ENCODE results near the gene GRSF1. TPM values are rescaled to one million over a fixed set of nuclear protein-coding genes. Genes with fewer than 3 reads are reported as not detected.

The GRSF1 gene
- polyA plus RNA-seq, 1 experiment = 120 TPM

GRCh38 chr4:70808151-70808550 lies 31.5 kb downstream of the GRSF1 start:
- no peak for DNase-seq (ENCODE audit: low read depth, low spot score)
- no peak overlapping the region for H3K27ac ChIP-seq (ENCODE audit: low read depth, low read length)
- H3K4me3 ChIP-seq (ENCODE audit: low read depth, low read length) = no peak overlapping the region
- CTCF ChIA-PET = interaction anchor here (1.3 kb wide), 1 partner anchor 156 kb away, joined by 3 read pairs; no protein-coding TSS in a partner anchor
- H3K27me3 ChIP-seq (ENCODE audit: control insufficient read depth, insufficient read depth, low read length) = no peaks in the 10 kb centered on the region
- no peaks in the 10 kb centered on the region for H3K9me3 ChIP-seq (ENCODE audit: control insufficient read depth, insufficient read depth, low read length)
- TF ChIP-seq, protein P1, sequence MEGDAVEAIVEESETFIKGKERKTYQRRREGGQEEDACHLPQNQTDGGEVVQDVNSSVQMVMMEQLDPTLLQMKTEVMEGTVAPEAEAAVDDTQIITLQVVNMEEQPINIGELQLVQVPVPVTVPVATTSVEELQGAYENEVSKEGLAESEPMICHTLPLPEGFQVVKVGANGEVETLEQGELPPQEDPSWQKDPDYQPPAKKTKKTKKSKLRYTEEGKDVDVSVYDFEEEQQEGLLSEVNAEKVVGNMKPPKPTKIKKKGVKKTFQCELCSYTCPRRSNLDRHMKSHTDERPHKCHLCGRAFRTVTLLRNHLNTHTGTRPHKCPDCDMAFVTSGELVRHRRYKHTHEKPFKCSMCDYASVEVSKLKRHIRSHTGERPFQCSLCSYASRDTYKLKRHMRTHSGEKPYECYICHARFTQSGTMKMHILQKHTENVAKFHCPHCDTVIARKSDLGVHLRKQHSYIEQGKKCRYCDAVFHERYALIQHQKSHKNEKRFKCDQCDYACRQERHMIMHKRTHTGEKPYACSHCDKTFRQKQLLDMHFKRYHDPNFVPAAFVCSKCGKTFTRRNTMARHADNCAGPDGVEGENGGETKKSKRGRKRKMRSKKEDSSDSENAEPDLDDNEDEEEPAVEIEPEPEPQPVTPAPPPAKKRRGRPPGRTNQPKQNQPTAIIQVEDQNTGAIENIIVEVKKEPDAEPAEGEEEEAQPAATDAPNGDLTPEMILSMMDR (IDR thresholded peaks at IDR 0.05; ENCODE audit: low read depth, low read length) = no peak
- POLR2A ChIA-PET = interaction anchor here (0.6 kb wide), 2 partner anchors 92 to 325 kb away, joined by 3 read pairs; no protein-coding TSS in a partner anchor

DNA sequence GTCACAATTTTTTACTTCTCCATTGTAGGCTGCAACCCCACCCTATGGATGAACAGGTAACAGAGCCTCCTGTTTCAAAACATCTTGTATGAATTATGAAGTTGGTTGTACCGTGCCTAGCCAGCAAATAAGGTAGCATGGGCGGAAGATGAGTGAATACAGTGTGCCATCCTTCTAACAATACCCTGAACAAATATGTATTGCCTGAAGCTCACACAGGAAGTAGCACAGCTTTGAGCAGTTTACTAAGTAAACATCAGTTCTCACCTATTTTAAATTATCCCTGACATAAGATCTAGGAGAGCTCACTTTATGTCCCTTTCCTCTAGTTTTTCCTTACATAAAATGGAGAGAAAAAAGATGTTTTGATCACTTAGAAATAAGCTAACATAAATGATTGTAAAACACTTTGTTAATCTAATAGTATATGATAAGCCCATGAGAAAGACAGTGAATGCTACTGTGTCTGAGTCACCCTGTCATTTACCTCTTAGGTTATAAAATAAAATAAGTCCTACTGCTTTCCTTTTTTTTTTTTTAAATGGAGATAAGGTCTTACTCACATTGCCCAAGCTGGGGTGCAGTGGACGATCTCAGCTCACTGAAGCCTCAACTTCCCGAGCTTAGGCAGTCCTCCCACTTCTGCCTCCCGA lies 36.6 kb downstream of the GRSF1 start:
- Histone ChIP-seq H3K9me3 (ENCODE audit: control insufficient read depth, insufficient read depth, low read length) (no peaks in the 10 kb centered on the region), H3K27ac (ENCODE audit: low read depth, low read length) (no peak overlapping the region), H3K27me3 (ENCODE audit: control insufficient read depth, insufficient read depth, low read length) (no peaks in the 10 kb centered on the region), H3K4me3 (ENCODE audit: low read depth, low read length) (no peak overlapping the region)
- TF ChIP-seq, protein P1 (IDR thresholded peaks at IDR 0.05; ENCODE audit: low read depth, low read length) = no peak
- POLR2A ChIA-PET = interaction anchor here (0.5 to 0.7 kb wide), 3 partner anchors 11 to 68 kb away, joined by 3 to 5 read pairs (median 3); no protein-coding TSS in a partner anchor
- DNase-seq (ENCODE audit: low read depth, low spot score) = no peak
- CTCF ChIA-PET = interaction anchor here (1.2 to 2.1 kb wide), 3 partner anchors 8 to 207 kb away, joined by 3 to 7 read pairs (median 7); no protein-coding TSS in a partner anchor

DNA sequence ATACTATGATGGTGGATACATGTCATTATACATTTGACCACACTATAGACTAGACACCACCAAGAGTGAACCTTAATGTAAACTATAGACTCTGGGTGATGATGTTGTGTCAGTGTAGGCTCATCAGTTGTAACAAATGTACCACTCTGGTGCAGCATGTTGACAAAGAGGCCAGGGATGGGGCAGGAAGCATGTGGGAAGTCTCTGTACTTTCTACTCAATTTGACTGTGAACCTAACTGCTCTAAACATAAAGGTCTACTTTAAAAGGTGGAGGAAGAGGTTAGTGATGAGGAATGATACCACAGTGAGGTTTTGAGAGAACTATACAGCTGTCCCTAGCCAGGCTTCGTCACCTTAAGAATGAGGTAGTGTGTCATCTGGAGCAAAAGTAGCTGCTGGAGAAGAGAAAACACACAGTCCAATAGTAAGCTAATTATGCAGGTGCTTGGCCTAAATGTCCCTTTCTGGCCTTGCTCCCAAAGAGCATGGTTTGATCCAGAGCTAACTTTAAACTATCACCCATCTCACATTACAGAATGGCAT lies 38.4 kb downstream of the GRSF1 start:
- Histone ChIP-seq H3K27me3 (ENCODE audit: control insufficient read depth, insufficient read depth, low read length) (no peaks in the 10 kb centered on the region), H3K9me3 (ENCODE audit: control insufficient read depth, insufficient read depth, low read length) (no peaks in the 10 kb centered on the region), H3K4me3 (ENCODE audit: low read depth, low read length) (no peak overlapping the region), H3K27ac (ENCODE audit: low read depth, low read length) (no peak overlapping the region)
- TF ChIP-seq, protein P1 (IDR thresholded peaks at IDR 0.05; ENCODE audit: low read depth, low read length) = no peak
- no peak for DNase-seq (ENCODE audit: low read depth, low spot score)
- ChIA-PET CTCF (no interaction called here), POLR2A (interaction anchor here (0.7 kb wide), 1 partner anchor 95 kb away, joined by 3 read pairs; no protein-coding TSS in a partner anchor)

DNA sequence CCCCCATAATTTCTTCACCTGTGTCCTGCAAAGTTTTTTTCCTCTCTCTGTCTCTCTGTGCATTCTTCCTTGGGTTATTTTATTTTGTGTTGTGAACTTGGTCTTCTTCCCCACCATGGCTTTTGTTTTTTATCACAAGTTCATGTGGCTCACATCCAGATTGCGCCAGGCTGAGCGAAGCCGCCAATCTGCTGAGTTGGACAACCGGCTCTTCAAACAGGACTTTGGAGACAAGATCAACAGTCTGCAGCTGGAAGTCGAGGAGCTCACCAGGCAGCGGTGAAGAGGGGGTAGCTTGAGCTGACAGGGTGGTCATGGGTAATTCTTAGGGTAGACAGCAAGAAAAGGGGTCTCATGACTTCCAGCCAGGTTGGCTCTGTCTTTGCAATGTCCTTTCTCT lies 46.1 kb downstream of the GRSF1 start:
- H3K27me3 ChIP-seq (ENCODE audit: control insufficient read depth, insufficient read depth, low read length) = no peaks in the 10 kb centered on the region
- TF ChIP-seq, protein P1 (IDR thresholded peaks at IDR 0.05; ENCODE audit: low read depth, low read length) = no peak
- H3K27ac ChIP-seq (ENCODE audit: low read depth, low read length) = no peak overlapping the region
- H3K4me3 ChIP-seq (ENCODE audit: low read depth, low read length) = no peak overlapping the region
- ChIA-PET CTCF (interaction anchor here (0.7 to 1.4 kb wide), 3 partner anchors 43 to 142 kb away, joined by 3 to 5 read pairs (median 3); no protein-coding TSS in a partner anchor), POLR2A (no interaction called here)
- DNase-seq (ENCODE audit: low read depth, low spot score) = no peak
- H3K9me3 ChIP-seq (ENCODE audit: control insufficient read depth, insufficient read depth, low read length) = no peaks in the 10 kb centered on the region

- no peaks in the 10 kb centered on the region for H3K9me3 ChIP-seq (ENCODE audit: control insufficient read depth, insufficient read depth, low read length)
- TF ChIP-seq, protein P1 (IDR thresholded peaks at IDR 0.05; ENCODE audit: low read depth, low read length) = no peak
- CTCF ChIA-PET = no interaction called here
- DNase-seq (ENCODE audit: low read depth, low spot score) = no peak
- H3K27ac ChIP-seq (ENCODE audit: low read depth, low read length) = no peak overlapping the region
- H3K27me3 ChIP-seq (ENCODE audit: control insufficient read depth, insufficient read depth, low read length) = no peaks in the 10 kb centered on the region
- no peak overlapping the region for H3K4me3 ChIP-seq (ENCODE audit: low read depth, low read length)
- POLR2A ChIA-PET = interaction anchor here (0.7 kb wide), 1 partner anchor 44 kb away, joined by 3 read pairs; no protein-coding TSS in a partner anchor
Observed at GRCh38 chr4:70788733-70789132, 51.0 kb downstream of the GRSF1 start.

Measured in AG04450 (cell line).